A549 treated with Mapracorat at 1 μM for 4 hours (cell line): ENCODE data around the gene ZRANB3. TPM values are rescaled to one million over a fixed set of nuclear protein-coding genes. Genes with fewer than 3 reads are reported as not detected.

Experiments
- total RNA-seq: library from RNA; stranded (reverse); fragments of 200-300 nt; extraction: Qiagen RNA extraction; gene quantifications from 5 replicates; pipeline ENCODE4 v1.2.3, GENCODE V29; 2022

ZRANB3 gene
- 4.0 to 6.6 TPM (median 5.6 TPM) in 5 replicates for total RNA-seq

DNA sequence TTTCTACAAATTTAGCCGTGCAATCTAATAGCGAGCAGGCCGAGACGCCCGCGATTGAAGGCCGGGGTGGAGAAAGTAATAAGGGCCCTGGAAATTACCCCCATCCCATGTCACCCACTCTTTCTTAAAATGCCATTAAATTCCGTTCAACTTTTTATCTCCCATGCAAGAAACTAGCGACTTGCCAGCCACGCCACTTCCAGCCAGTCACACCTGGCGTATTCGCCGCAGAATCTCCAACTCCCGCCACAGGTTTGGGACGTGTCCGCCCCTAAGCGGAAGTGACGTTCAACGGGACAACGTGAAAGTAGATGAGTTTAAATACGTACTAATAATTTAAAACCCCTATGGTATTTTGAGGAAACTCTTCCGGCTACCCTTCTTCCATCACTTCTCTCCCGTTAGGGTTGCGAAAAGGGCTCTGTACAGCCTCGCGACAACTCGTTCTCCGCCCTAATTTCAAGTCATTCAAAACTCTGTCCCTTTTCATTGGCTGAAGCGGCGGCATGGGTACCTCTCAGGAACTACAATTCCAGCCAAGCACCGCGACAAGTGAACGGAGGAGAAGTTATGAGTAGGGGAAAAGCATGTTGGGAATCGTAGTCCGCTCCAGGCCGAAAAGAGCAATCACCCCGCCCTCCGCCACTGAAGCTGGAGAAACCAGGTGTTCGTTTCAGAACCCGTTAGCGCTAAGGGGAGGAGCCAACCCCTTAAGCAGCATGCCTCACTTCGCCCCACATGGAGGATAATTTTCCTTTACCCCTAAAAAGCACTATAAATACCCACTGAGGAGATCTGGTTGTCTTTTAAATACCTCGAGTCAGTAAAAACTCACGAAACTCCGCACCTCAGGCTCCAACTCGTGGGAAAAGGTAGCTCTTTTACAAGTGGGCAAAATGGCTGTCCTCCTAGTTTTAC lies at the start of gene ZRANB3:
TSS of gene ZRANB3 (minus strand) at position 906 of the 918 bp plus-strand sequence.

DNA sequence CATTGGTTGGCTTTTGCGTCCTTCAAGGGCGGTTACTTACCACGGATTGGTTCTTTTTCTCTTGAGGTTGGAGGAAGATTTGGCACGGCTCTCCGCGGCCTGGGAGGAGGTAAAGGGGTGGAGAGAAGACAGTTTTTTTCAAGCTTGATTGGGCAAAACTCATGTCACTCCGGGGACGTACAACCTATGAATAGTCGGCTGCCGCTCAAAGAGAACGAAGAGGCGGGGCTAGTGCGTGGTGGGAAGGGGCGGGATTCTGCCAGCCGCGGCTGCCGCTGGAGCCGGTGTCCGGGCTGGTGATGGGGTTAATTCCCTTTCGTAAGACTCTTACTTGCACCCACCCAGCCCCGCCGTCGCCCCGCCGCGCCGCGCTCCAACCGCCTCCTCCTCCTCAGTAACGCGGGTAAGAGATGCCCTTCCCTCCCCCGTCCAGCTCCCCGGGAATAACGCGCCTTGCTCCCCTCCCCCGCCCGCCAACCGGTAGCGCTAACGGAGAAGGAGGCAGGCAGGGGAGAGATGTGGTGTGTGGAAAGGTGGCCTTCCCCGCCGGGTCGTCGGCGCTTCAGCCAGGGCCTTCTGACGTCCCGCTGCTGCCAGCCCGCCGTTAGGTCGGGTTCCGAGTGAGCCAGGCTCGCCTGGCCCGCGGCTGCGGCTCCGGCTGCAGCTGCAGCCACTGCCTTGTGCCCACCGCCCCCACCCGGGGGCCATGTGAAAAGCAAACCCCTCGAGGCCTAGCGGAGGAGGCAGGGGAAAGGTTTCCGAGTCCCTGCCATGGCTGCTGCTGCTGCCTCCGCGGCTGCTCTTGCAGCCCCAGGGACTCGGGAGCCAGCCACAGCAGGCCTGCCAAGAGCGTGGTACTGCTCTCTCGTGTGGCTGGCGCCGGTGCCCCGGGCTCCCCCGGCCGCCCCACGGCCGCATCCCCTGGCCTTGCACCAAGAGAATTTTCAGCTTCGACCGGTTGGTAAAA lies 496 bp upstream of the ZRANB3 start, which contains the start of gene R3HDM1:
TSS of gene R3HDM1 (plus strand) at position 254 of the 967 bp plus-strand sequence. CDS start 73,362 bp downstream, outside the sequence.

Other genes starting within 250 kb of the ZRANB3 start
- gene R3HDM1, start 266 bp upstream of the ZRANB3 start, total RNA-seq: 21.5 to 23.7 TPM (median 22.7 TPM) in 5 replicates
- gene UBXN4, start 210.6 kb upstream of the ZRANB3 start, total RNA-seq: 34.8 to 42.8 TPM (median 40.3 TPM) in 5 replicates